ENCODE results near the gene NPIPB2.
A peak's percentile ranks its signal among the peaks of the same experiment; 100 is the strongest.
"Not testable (repeated sequence)": the region's sequence is repeated elsewhere in the genome, so short reads cannot be mapped to it uniquely, and the experiment has no call there.

NPIPB2 gene

DNA sequence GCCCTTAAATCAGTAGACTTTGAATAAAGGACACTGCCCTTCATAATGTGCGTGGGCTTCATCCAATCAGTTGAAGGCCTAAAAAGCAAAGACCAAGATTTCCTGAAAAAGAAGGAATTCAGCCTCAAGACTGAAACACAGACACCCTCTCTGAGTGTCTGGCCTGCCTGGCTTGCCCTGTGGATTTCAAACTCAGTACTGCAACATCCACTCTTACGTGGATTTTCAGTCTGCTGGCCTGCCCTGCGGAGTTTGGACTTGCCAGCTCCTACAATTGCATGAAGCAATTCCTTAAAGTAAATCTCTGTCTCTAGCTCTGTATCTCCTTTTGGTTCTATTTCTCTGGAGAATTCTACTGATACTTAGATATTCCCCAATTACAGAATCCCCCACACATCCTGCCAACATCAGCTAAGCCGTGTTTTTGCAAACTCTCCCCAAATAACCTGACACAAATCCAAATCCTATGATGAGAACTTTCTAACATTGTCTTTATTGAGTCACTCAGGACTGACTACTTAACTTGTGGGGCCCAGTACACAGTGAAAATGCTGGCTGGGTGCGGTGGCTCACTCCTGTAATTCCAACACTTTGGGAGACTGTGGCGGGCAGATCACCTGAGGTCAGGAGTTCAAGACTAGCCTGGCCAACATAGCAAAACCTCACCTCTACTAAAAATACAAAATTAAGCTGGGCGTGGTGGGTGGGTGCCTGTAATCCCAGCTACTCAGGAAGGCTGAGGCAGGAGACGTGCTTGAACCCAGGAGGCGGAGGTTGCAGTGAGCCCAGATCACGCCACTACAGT, 15.9 kb upstream of the NPIPB2 start:
- no peak for DNase-seq (ENCODE audit: low spot score)

- no peak for DNase-seq (ENCODE audit: low spot score)
Measured at GRCh38 chr16:11956558-11956957, 14.7 kb upstream of the NPIPB2 start.

DNA sequence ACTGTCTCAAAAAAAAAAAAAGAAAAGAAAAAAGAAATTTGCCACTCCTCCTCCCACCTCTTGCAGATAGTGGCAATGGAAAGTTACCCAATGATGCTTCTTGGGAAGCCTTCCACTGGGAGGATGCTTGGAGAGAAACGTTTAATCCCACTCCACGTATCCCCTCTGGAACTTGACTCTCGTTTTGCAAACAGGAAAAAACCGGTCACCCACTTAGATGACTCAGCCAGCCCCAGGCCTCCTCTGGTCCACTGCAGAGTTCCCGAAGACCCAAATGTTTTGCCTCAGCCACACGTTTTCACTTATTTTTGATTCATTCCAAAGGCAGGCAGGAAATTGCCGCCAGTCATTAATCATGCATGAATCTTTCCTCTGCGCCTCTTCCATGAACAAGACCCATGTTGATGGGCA, 13.9 kb upstream of the NPIPB2 start:
- peak; percentile 21 for DNase-seq (ENCODE audit: low spot score)

DNA sequence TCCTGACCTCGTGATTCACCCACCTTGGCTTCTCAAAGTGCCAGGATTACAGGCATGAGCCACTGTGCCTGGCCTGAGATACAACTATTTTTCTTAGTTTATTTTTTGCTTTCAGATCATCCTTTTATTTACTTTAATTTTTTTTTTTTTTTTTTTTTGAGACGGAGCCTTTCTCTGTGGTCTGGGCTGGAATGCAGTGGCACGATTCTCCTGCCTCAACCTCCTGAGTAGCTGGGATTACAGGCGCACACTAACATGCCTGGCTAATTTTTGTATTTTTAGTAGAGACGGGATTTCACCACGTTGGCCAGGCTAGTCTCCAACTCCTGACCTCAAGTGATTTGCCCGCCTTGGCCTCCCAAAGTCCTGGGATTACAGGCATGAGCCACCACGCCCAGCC, 11.7 kb upstream of the NPIPB2 start:
- DNase-seq (ENCODE audit: low spot score), result not testable (repeated sequence)

- DNase-seq (ENCODE audit: low spot score), result no peak
Measured at GRCh38 chr16:11950388-11950787, 8.5 kb upstream of the NPIPB2 start.

- peak; percentile 68 for DNase-seq (ENCODE audit: low spot score)
Measured at GRCh38 chr16:11949527-11949926, 7.7 kb upstream of the NPIPB2 start.

- no peak for DNase-seq (ENCODE audit: low spot score)
Measured at GRCh38 chr16:11948819-11949218, 7.0 kb upstream of the NPIPB2 start.

DNA sequence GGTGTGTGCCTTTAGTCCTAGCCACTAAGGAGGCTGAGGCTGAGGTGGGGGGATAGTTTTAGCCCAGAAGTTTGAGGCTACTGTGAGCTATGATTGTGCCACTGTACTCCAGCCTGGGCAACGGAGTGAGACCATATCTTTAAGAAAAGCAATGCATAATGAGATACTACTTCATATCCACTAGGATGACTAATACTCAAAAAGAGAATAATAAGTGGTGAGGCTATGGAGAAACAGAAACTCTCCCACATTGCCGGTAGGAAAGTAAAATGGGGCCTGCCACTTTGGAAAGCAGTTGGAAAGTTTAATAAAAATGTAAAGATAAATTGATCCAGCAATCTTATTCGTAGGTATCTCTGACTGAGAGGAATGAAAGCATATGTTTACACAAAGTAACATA, 4.6 kb upstream of the NPIPB2 start:
- DNase-seq (ENCODE audit: low spot score), result no peak

DNA sequence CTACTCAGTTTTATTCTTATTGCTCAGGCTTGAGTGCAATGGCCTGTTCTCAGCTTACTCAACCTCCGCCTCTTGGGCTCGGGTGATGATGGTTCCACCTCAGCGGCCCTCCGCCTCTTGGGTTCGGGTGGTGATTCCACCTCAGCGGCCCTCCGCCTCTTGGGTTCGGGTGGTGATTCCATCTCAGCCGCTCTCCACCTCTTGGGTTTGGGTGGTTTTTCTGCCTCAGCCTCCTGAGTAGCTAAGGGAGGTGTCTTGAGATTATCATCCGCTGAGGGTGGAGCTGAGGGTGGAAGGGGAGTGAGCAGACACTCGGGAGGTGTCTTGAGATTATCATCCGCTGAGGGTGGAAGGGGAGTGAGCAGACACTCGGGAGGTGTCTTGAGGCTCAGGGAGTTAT, 14.5 kb downstream of the NPIPB2 start:
- not testable (repeated sequence) for DNase-seq (ENCODE audit: low spot score)

DNA sequence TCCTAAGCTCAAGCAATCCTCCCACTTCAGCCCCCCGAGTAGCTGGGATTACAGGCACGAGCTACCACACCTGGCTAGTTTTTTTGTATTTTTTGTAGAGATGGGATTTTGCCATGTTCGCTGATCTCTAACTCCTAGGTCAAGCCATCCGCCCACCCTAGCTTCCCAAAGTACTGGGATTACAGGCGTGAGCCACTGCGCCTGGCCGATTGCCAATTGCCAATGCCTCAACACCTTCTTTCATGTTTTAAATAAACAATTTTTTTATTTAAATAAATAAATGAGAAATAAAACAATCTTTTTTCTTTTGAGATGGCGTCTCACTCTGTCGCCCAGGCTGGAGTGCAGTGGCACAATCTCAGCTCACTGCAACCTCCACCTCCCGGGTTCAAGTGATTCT, 17.8 kb downstream of the NPIPB2 start:
- not testable (repeated sequence) for DNase-seq (ENCODE audit: low spot score)

DNA sequence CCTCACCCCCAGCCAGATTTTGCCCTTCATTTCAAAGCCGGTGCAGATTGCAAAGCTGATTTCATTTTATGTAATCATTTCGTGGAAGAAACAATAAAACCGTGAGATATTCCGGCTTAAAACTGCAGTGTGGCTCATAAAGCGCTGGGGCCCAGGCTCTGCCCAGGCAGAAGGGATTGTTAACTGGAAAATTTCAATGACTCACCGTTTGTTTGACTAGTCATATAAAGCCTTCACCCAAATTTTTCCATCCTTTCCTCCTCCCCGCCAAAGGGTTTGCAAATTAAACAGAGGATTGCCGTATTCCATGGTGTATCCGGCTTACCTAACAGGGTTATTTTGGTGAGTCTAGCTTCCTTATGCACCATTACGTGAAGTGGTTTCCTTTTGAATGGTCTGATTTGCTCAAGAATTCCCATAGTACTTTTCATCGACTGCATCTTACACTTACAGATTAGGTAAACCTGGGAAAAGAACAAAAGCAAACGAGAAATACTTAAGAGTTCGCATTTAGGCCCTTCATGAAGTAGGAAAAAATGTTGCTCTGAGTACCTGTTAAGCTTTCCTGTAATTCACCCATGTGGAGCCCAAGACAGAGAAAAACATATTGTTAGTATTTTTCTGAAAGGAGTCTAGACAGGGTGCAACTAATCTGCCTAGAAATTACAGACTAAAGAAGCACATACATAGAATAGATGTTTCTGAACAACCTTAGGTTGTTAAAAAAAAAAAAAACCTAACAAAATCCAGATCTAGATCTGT, 25.1 kb downstream of the NPIPB2 start:
- DNase-seq (ENCODE audit: low spot score), result peak; percentile 92

DNA sequence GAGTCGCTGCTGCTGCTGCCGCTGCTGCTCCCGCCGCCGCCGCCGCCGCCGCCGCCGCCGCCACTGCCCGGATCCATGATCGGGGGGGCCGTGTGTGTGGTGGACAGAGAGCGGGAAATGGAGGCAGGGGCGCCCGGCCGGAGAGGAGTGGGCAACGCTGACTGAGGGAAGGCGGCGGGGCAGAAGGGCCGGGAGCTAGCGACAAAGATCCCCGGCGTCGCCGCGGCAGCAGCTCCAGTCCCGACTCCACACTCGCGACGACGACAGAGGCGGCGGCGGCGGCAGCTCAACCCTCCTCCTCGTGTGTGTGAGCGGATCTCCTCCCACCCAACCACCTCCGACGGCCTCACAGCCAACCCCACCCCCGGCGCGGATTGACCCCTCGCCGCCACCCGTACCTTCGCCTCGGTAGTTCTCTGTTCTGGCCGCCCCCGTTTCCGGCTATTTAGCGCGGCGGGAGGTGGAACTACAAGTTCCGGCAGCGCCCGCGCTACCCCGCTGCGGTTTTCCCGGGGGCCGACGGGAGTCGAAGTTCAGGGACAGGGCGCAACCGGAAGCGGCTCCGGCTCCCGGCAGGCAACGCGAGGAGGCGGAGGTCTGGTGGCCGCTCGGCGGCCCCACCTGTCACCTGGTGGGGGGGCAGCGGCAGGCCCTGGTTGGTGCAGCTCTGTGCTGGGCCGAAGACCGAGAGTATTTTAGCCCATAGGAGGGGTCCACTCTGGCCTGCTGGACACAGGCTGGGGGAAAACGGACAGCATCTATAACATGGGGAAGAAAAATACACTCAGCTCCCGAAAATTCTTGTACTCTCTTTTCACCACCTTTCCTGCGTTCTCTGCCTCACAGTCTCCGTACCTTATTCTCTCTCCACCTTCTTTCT, 26.0 kb downstream of the NPIPB2 start, which contains the start of gene GSPT1:
TSS of gene GSPT1 (minus strand) at position 313 of the 880 bp plus-strand sequence. CDS start at position 77, 236 bp downstream.
- DNase-seq (ENCODE audit: low spot score), result peak; percentile 97

GRCh38 chr16:11915114-11915643, 26.7 kb downstream of the NPIPB2 start:
- DNase-seq (ENCODE audit: low spot score), result peak; percentile 35

DNA sequence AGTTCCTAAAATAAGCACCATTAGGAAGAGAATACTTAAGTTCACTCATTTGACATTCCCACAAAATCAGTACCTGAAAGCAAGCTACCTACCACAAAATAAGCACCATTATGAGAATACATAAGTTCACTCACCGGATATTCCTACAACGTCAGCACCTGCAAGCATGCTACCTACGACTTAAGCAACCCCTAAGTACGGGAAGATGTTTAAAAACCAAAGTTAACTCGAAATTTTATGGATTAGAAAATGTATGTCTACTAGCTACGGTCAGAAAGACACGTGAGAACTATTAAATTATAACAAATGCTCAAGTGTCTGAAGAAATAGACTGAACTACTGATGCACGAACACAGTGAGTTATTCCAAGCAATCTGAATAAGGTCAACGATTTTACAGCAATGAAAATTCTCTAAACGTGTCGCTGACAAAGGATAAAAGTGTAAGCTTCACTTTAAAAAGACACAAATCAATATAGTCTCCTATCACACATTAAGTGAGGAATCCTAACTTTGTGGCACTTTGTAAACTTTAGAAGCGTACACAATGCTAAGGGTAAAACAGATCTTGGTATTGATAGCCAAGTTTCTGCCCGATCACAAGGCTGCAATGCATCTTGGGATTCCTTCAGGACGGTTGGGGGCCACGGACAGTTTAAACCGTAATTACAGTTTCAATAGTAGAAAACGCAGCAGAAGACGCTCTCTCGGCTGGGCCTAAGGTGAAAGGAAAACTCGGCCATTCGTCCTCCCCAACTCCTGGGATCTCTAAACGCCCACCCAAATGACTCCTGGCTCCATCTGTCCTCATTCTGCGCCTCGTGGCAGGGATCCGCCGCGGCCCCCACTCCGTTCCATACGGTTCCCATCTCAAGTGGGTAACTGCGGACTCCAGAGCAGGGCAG, 27.4 kb downstream of the NPIPB2 start:
- DNase-seq (ENCODE audit: low spot score), result peak; percentile 59

DNA sequence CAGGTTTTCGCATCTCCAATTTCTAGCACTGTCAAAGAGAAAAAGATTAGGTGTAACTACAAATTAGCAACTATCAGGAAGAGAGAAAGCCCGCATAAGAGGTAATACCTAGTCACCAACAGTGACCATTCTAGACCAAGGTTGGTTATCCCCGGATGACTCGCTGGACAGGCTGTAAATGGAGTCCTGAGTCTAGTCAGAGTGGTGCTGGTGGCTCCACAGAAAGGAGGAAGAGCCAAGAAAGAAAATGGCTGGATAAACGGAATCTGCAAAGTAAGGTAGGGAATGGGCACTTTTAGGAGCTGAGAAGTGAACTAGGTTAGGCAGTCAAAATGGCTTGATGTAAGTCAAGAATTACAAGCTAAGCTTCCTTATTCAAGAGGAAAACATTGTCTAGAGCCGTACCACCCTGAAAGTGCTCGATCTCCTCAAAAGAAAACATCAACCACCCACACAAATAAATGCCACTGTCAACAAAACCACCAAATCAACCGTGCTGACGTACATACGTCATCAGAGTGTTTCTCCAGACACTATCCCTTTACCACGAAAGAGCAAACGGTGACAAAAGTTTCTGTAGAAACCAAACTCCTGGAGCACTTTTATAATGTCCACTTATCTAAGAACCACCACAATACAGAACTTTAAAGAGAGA, 28.3 kb downstream of the NPIPB2 start:
- DNase-seq (ENCODE audit: low spot score), result peak; percentile 73

GRCh38 chr16:11909653-11910545, 31.9 kb downstream of the NPIPB2 start:
- no peak for DNase-seq (ENCODE audit: low spot score)

- no peak for DNase-seq (ENCODE audit: low spot score)
Measured at GRCh38 chr16:11907160-11907970, 34.5 kb downstream of the NPIPB2 start.

DNA sequence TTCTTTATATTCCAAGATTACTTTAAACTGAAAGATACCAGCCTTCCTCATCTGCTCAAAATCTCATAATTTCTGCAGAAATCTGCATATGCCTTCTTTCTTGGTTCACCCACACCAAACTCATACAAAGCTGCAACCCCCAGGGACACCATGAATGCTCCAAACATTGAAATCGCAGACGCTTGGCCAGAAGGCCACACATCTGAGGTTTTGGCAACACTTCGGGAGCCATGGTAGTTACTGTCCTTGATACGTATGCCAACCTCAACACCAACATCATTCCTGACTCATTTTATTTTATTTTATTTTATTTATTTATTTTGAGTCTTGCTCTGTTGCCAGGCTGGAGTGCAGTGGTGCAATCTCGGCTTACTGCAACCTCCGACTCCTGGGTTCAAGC, 37.9 kb downstream of the NPIPB2 start:
- no peak for DNase-seq (ENCODE audit: low spot score)

Measured in RKO (cell line).